Breast epithelium (tissue), 4 donors: Measurements from ENCODE around the gene CENPI. TPM values are rescaled to one million over a fixed set of nuclear protein-coding genes. Genes with fewer than 3 reads are reported as not detected.

Experiments
- DNase-seq, 2 donors: peaks; one replicate each; pipeline ENCODE4 v3.0.0-alpha.2; 2019; ENCODE audit warnings: low spot score in 2 of 2
- H3K27ac ChIP-seq, 2 donors: fragments of 200-600 bp; sonication (generic) in 1 of 2; one replicate each; pipeline ENCODE4 v1.5.1; 2016 to 2019; ENCODE audit warnings: mild to moderate bottlenecking in 1 of 2
- H3K27me3 ChIP-seq, 2 donors: fragments of 200-600 bp; sonication (generic) in 1 of 2; one replicate each; pipeline versions ENCODE4 v1.5.1 to v1.6.0; 2017 to 2019; ENCODE audit warnings: control low read depth in 1 of 2, mild to moderate bottlenecking in 1 of 2
- H3K36me3 ChIP-seq: fragments of 200-600 bp; one replicate; pipeline ENCODE4 v1.5.1; 2019
- H3K4me1 ChIP-seq, 2 donors: fragments of 200-600 bp; sonication (generic); one replicate each; pipeline ENCODE4 v1.5.1; 2016 to 2019; ENCODE audit warnings: control low read depth in 1 of 2
- H3K4me3 ChIP-seq, 3 donors: fragments of 200-600 bp; sonication (generic); 1 replicate in 2 of 3; 2 replicates in 1 of 3; pipeline ENCODE4 v1.5.1; 2016 to 2019; ENCODE audit warnings: mild to moderate bottlenecking in 3 of 3, moderate library complexity in 2 of 3
- H3K9me3 ChIP-seq, 2 donors: fragments of 200-600 bp; sonication (generic) in 1 of 2; one replicate each; pipeline ENCODE4 v1.5.1; 2016 to 2019; ENCODE audit warnings: control low read depth in 1 of 2
- POLR2A ChIP-seq: fragments of 450-650 bp; IDR thresholded peaks from one replicate; pipeline ENCODE4 v1.6.1; 2016; ENCODE audit warnings: antibody characterized with exemption, mild to moderate bottlenecking, moderate library complexity
- POLR2AphosphoS5 ChIP-seq, 3 donors: sonication (generic); formaldehyde crosslinking; IDR thresholded peaks; one replicate each; pipeline ENCODE4 v1.6.1; 2017; ENCODE audit warnings: antibody characterized with exemption in 3 of 3
- intact Hi-C: fragments of 100-400 bp; cut with DNase I; formaldehyde crosslinking; loops from one replicate; pipeline ENCODE4 v1.15.1; 2023; ENCODE audit warnings: low total_unique reads
- total RNA-seq, 3 donors: library from RNA; depleted of rRNA; stranded (reverse); fragments of >200 nt; gene quantifications; one replicate each; pipeline ENCODE4 v1.1.0, GENCODE V29; 2016
- TF ChIP-seq, protein P1 (sequence below), 3 donors: fragments of 450-650 bp; IDR thresholded peaks; one replicate each; pipeline ENCODE4 v1.5.1; 2016 to 2017; ENCODE audit warnings: antibody characterized with exemption in 3 of 3, mild to moderate bottlenecking in 3 of 3, moderate library complexity in 3 of 3

Gene CENPI
- total RNA-seq, 3 donors from 2014 or later: 0.88 to 1.4 (median 0.98) TPM

DNA sequence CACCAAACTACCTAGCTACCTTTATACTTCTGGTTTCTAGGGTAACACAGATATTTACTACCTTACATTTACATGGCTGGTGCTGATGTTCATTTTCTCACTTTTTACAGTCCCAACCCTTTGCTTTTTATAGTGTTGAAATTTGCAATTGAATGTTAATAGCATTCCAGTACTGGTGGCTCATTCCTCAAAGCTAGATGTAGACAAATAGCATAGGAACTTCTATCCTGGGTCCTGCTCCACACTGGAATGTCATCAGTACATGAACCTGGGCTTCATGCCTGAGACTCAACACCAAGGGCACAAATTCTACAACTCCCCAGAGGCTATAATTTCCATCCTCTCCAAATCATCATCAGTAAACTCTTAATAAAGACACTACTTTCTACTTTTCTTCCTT lies 35.8 kb upstream of the CENPI start:
- intact Hi-C loops: no loop called here
- no peak overlapping the region for H3K27ac ChIP-seq
- no peak overlapping the region for H3K4me3 ChIP-seq
- peaks cover 0 to 35% of the 10 kb centered on the region in 2 donors for H3K27me3 ChIP-seq
- DNase-seq: no peak
- TF ChIP-seq, protein P1, sequence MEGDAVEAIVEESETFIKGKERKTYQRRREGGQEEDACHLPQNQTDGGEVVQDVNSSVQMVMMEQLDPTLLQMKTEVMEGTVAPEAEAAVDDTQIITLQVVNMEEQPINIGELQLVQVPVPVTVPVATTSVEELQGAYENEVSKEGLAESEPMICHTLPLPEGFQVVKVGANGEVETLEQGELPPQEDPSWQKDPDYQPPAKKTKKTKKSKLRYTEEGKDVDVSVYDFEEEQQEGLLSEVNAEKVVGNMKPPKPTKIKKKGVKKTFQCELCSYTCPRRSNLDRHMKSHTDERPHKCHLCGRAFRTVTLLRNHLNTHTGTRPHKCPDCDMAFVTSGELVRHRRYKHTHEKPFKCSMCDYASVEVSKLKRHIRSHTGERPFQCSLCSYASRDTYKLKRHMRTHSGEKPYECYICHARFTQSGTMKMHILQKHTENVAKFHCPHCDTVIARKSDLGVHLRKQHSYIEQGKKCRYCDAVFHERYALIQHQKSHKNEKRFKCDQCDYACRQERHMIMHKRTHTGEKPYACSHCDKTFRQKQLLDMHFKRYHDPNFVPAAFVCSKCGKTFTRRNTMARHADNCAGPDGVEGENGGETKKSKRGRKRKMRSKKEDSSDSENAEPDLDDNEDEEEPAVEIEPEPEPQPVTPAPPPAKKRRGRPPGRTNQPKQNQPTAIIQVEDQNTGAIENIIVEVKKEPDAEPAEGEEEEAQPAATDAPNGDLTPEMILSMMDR (IDR thresholded peaks at IDR 0.05): no peak
- TF ChIP-seq POLR2AphosphoS5 (IDR thresholded peaks at IDR 0.05) (no peak), POLR2A (no peak)
- no peaks in the 10 kb centered on the region for H3K36me3 ChIP-seq
- no peaks in the 10 kb centered on the region for H3K4me1 ChIP-seq
- no peaks in the 10 kb centered on the region for H3K9me3 ChIP-seq

DNA sequence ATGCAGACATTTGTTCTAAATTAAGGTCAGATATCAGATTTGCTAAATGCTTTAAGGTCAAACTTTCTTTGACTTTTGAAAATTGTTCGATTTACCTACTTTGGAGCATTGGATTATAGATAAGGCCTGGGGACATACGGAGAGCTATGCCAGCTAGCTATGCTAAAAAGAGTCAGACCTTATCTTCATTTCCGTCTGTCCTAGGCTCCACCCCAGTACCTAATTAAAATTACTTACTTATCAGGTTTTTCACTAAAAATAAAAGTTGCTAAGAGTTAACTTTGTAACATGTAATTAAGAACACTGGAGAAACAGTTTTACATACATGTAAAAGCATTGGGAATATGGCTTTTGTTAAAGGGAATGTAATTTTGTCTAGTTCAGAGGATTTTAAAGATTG lies 26.4 kb upstream of the CENPI start:
- Histone ChIP-seq H3K9me3 (no peaks in the 10 kb centered on the region), H3K36me3 (no peaks in the 10 kb centered on the region), H3K27me3 (peaks cover 0 to 7% of the 10 kb centered on the region in 2 donors), H3K4me1 (no peaks in the 10 kb centered on the region), H3K27ac (no peak overlapping the region), H3K4me3 (no peak overlapping the region)
- intact Hi-C loops: no loop called here
- DNase-seq: no peak
- TF ChIP-seq POLR2AphosphoS5 (IDR thresholded peaks at IDR 0.05) (no peak), POLR2A (no peak)
- TF ChIP-seq, protein P1 (IDR thresholded peaks at IDR 0.05): no peak

- Histone ChIP-seq H3K27me3 (peaks cover 0 to 61% of the 10 kb centered on the region in 2 donors), H3K36me3 (no peaks in the 10 kb centered on the region), H3K4me1 (no peaks in the 10 kb centered on the region), H3K27ac (no peak within 1 kb of the TSS), H3K4me3 (peak within 1 kb of the TSS; percentile 37 to 61 (median 42)), H3K9me3 (no peaks in the 10 kb centered on the region)
- intact Hi-C loops: no loop called here
- DNase-seq: no peak
- TF ChIP-seq POLR2A (no peak), POLR2AphosphoS5 (IDR thresholded peaks at IDR 0.05) (no peak)
- TF ChIP-seq, protein P1 (IDR thresholded peaks at IDR 0.05): no peak
These were observed 19.0 kb upstream of the CENPI start, which contains the start of gene TMEM35A for GRCh38 chrX:101078716-101079598. Gene TMEM35A (plus strand): TSS chrX:101078879. CDS start chrX:101079003, 124 bp downstream.

GRCh38 chrX:101079736-101080270 lies 18.2 kb upstream of the CENPI start:
- Histone ChIP-seq H3K4me1 (no peaks in the 10 kb centered on the region), H3K27me3 (peaks cover 0 to 66% of the 10 kb centered on the region in 2 donors), H3K4me3 (peak overlapping the region; percentile 37 to 61 (median 42)), H3K27ac (no peak overlapping the region), H3K9me3 (no peaks in the 10 kb centered on the region), H3K36me3 (no peaks in the 10 kb centered on the region)
- no peak for DNase-seq
- TF ChIP-seq POLR2AphosphoS5 (IDR thresholded peaks at IDR 0.05) (no peak), POLR2A (no peak)
- TF ChIP-seq, protein P1 (IDR thresholded peaks at IDR 0.05): no peak
- intact Hi-C loops: no loop called here
